SK-N-SH (cell line): ENCODE results near the gene COBLL1. TPM values are rescaled to one million over a fixed set of nuclear protein-coding genes. Genes with fewer than 3 reads are reported as not detected.
A peak's percentile ranks its signal among the peaks of the same experiment; 100 is the strongest.

Experiments
- CTCF ChIA-PET: fragments of 300-600, 350-600 bp; formaldehyde crosslinking; extraction: SDS; loops from one replicate; lab custom pipeline; 2021; lab: Yijun Ruan, JAX
- POLR2A ChIA-PET: fragments of 350-600 bp; sonication (Branson Sonifier 250); formaldehyde crosslinking; extraction: SDS; loops from one replicate; lab custom pipeline; 2020; ENCODE audit warnings: antibody characterized with exemption, inconsistent platforms; lab: Yijun Ruan, JAX
- DNase-seq: peaks from one replicate; pipeline ENCODE4 v3.0.0; 2012
- H2AFZ ChIP-seq: fragments of 200-600 bp; sonication (generic); 2 replicates; pipeline ENCODE4 v1.8.1; 2016; ENCODE audit warnings: antibody characterized with exemption, mild to moderate bottlenecking, low read depth
- H3F3A ChIP-seq: fragments of 200-600 bp; sonication (generic); replicated peaks from 2 replicates; pipeline ENCODE3; 2016; ENCODE audit warnings: antibody characterized with exemption, mild to moderate bottlenecking; ENCODE audit not compliant: insufficient read depth
- H3K27ac ChIP-seq, 2 experiments: fragments of 200-500 bp in 1 of 2; fragments of 200-600 bp in 1 of 2; sonication (Bioruptor generic) in 1 of 2; sonication (generic), shearing (Covaris generic) in 1 of 2; 2 replicates each; pipeline versions ENCODE4 v1.5.1 to v1.6.1; 2014 to 2016; ENCODE audit warnings: low read depth in 2 of 2, inconsistent platforms in 1 of 2, low read length in 1 of 2, mild to moderate bottlenecking in 1 of 2, mixed read lengths in 1 of 2
- H3K27me3 ChIP-seq: fragments of 200-600 bp; sonication (generic), shearing (Covaris generic); 2 replicates; pipeline ENCODE4 v1.6.1; 2016; ENCODE audit warnings: mixed run types; ENCODE audit not compliant: insufficient read depth
- H3K36me3 ChIP-seq, 2 experiments: fragments of 200-500 bp in 1 of 2; fragments of 200-600 bp in 1 of 2; sonication (Bioruptor generic) in 1 of 2; sonication (generic) in 1 of 2; replicated peaks in 1 of 2; 2 replicates each; pipeline versions ENCODE3 to v1.5.1; 2014 to 2016; ENCODE audit warnings: low read length in 1 of 2, mild to moderate bottlenecking in 1 of 2; ENCODE audit not compliant: insufficient read depth in 2 of 2, control insufficient read depth in 1 of 2
- H3K4me1 ChIP-seq, 2 experiments: fragments of 200-500 bp in 1 of 2; fragments of 200-600 bp in 1 of 2; sonication (Bioruptor generic) in 1 of 2; sonication (generic), shearing (Covaris generic) in 1 of 2; 2 replicates each; pipeline versions ENCODE4 v1.5.1 to v1.6.1; 2014 to 2016; ENCODE audit warnings: low read depth in 1 of 2, low read length in 1 of 2, mixed run types in 1 of 2; ENCODE audit not compliant: insufficient read depth in 2 of 2, control insufficient read depth in 1 of 2
- H3K4me2 ChIP-seq: fragments of 200-600 bp; sonication (generic), shearing (Covaris generic); 2 replicates; pipeline ENCODE4 v1.6.1; 2017; ENCODE audit warnings: mixed run types
- H3K4me3 ChIP-seq, 2 experiments: fragments of 200-500 bp in 1 of 2; fragments of 200-600 bp in 1 of 2; sonication (Bioruptor generic) in 1 of 2; sonication (generic), shearing (Covaris generic) in 1 of 2; 2 replicates each; pipeline versions ENCODE4 v1.5.1 to v1.8.1; 2014 to 2016; ENCODE audit warnings: low read depth in 2 of 2, inconsistent platforms in 1 of 2, low read length in 1 of 2, mild to moderate bottlenecking in 1 of 2, mixed read lengths in 1 of 2, moderate library complexity in 1 of 2
- H3K79me2 ChIP-seq: fragments of 200-600 bp; sonication (generic); 2 replicates; pipeline ENCODE4 v1.8.1; 2017; ENCODE audit warnings: mild to moderate bottlenecking; ENCODE audit not compliant: insufficient read depth
- H3K9ac ChIP-seq: fragments of 200-600 bp; sonication (generic); 2 replicates; pipeline ENCODE4 v1.6.1; 2017; ENCODE audit warnings: mixed run types
- H3K9me2 ChIP-seq: fragments of 200-600 bp; sonication (generic); 2 replicates; pipeline ENCODE4 v1.6.1; 2017; ENCODE audit warnings: mixed run types
- H3K9me3 ChIP-seq: fragments of 200-600 bp; sonication (generic); 2 replicates; pipeline ENCODE4 v1.6.1; 2017; ENCODE audit warnings: mixed run types, mild to moderate bottlenecking, moderate library complexity
- H4K20me1 ChIP-seq: fragments of 200-600 bp; sonication (generic); 2 replicates; pipeline ENCODE4 v1.6.1; 2017; ENCODE audit warnings: mild to moderate bottlenecking, mixed run types; ENCODE audit not compliant: insufficient read depth
- ELF1 ChIP-seq: IDR thresholded peaks from 2 replicates; pipeline ENCODE4 v1.4.0; 2012
- EP300 ChIP-seq, 2 experiments: IDR thresholded peaks; 2 replicates each; pipeline versions ENCODE4 v1.4.0 to v1.6.1; 2012; ENCODE audit warnings: borderline replicate concordance in 1 of 2, low read depth in 1 of 2, low read length in 1 of 2
- FOSL2 ChIP-seq: IDR thresholded peaks from 2 replicates; pipeline ENCODE4 v1.4.0; 2012; ENCODE audit warnings: low read depth, mild to moderate bottlenecking, moderate library complexity, borderline replicate concordance
- GATA2 ChIP-seq: sonication (generic); formaldehyde crosslinking; IDR thresholded peaks from 2 replicates; pipeline ENCODE4 v1.5.0; 2020; ENCODE audit warnings: mild to moderate bottlenecking, missing genetic modification reagents
- MAX ChIP-seq: IDR thresholded peaks from 2 replicates; pipeline ENCODE4 v1.4.0; 2012; ENCODE audit warnings: low read depth
- MXI1 ChIP-seq: IDR thresholded peaks from 2 replicates; pipeline ENCODE4 v1.6.1; 2012; ENCODE audit warnings: mild to moderate bottlenecking, low read depth, low read length, improper control_type of control experiment
- NRF1 ChIP-seq: IDR thresholded peaks from 2 replicates; pipeline ENCODE4 v1.6.1; 2012; ENCODE audit warnings: low read depth, mild to moderate bottlenecking, low read length
- PBX3 ChIP-seq: IDR thresholded peaks from 2 replicates; pipeline ENCODE4; 2012
- POLR2AphosphoS5 ChIP-seq: IDR thresholded peaks from 2 replicates; pipeline ENCODE4 v1.6.1; 2012; ENCODE audit warnings: low read depth, low read length
- RAD21 ChIP-seq: IDR thresholded peaks from 2 replicates; pipeline ENCODE4 v1.6.1; 2012; ENCODE audit warnings: mild to moderate bottlenecking, low read length
- RCOR1 ChIP-seq: fragments of 150-350 bp; IDR thresholded peaks from 2 replicates; pipeline ENCODE4 v1.6.1; 2017; ENCODE audit warnings: antibody characterized with exemption, low read length
- SIN3A ChIP-seq: IDR thresholded peaks from 2 replicates; pipeline ENCODE4 v1.6.1; 2012; ENCODE audit warnings: low read depth, mild to moderate bottlenecking, low read length, moderate library complexity, borderline replicate concordance
- SMC3 ChIP-seq: IDR thresholded peaks from 2 replicates; pipeline ENCODE4 v1.6.1; 2012; ENCODE audit warnings: low read depth, low read length, improper control_type of control experiment
- TAF1 ChIP-seq: IDR thresholded peaks from 2 replicates; pipeline ENCODE4 v1.6.1; 2012; ENCODE audit warnings: low read depth, mild to moderate bottlenecking, low read length, moderate library complexity, borderline replicate concordance
- YY1 ChIP-seq: IDR thresholded peaks from 2 replicates; pipeline ENCODE4 v1.4.0; 2012; ENCODE audit warnings: low read depth, mild to moderate bottlenecking
- WGBS: methylation state at CpG from one replicate; pipeline ENCODE4 v1.1.6; 2017; ENCODE audit warnings: low lambda C conversion rate; 5-methylcytosine and 5-hydroxymethylcytosine counted together
- polyA plus RNA-seq, 3 experiments: library from polyadenylated mRNA; depleted of rRNA; stranded (reverse); fragments of >200 nt; gene quantifications; 2 replicates each; pipeline ENCODE4 v1.2.3, GENCODE V29; 2012
- TF ChIP-seq, protein P1 (sequence below): IDR thresholded peaks from 2 replicates; pipeline ENCODE4 v1.4.0; 2012; ENCODE audit warnings: low read depth, borderline replicate concordance
- TF ChIP-seq, protein P2 (sequence below): fragments of 150-350 bp; IDR thresholded peaks from 2 replicates; pipeline ENCODE4 v1.6.1; 2016; ENCODE audit warnings: mild to moderate bottlenecking, low read depth, low read length

The COBLL1 gene
- polyA plus RNA-seq, 1 of the 3 experiments (the other 2 are of a cell fraction), result 3.1 TPM

GRCh38 chr2:164842624-164842966, 972 bp upstream of the COBLL1 start:
- Histone ChIP-seq H2AFZ (peak overlapping the region; percentile 94), H3F3A (peaks cover 10% of the 10 kb centered on the region), H3K79me2 (no peaks in the 10 kb centered on the region; the same call in 1 of the 2 replicates), H4K20me1 (no peaks in the 10 kb centered on the region), H3K4me2 (peak overlapping the region; percentile 93; the same call in 1 of the 2 replicates), H3K9ac (no peak overlapping the region), H3K4me3 (peak overlapping the region; percentile 72 to 92; a peak in 2 of 4 replicates), H3K36me3 (no peaks in the 10 kb centered on the region), H3K9me2 (no peaks in the 10 kb centered on the region), H3K27ac (no peak overlapping the region), H3K9me3 (no peaks in the 10 kb centered on the region), H3K4me1 (peaks cover 10 to 13% of the 10 kb centered on the region in 2 experiments; a peak in 3 of 4 replicates), H3K27me3 (no peaks in the 10 kb centered on the region)
- DNase-seq, result no peak
- CTCF ChIA-PET, result interaction anchor here (0.7 to 3.3 kb wide), 31 partner anchors 9 to 1017 kb away, joined by 3 to 35 read pairs (median 5); no protein-coding TSS in a partner anchor
- POLR2A ChIA-PET, result interaction anchor here (0.7 to 0.9 kb wide), 2 partner anchors 48 to 122 kb away, joined by 4 read pairs; no protein-coding TSS in a partner anchor
- TF ChIP-seq SMC3 (no peak), MAX (no peak), NRF1 (no peak), ELF1 (no peak), GATA2 (CRISPR knock-in tag) (no peak), POLR2AphosphoS5 (no peak), RCOR1 (no peak), RAD21 (no peak)
- TF ChIP-seq, protein P1, sequence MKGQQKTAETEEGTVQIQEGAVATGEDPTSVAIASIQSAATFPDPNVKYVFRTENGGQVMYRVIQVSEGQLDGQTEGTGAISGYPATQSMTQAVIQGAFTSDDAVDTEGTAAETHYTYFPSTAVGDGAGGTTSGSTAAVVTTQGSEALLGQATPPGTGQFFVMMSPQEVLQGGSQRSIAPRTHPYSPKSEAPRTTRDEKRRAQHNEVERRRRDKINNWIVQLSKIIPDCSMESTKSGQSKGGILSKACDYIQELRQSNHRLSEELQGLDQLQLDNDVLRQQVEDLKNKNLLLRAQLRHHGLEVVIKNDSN, result no peak
- 46% methylated on average over 8 of the region's 8 CpGs for WGBS

- DNase-seq, result peak; percentile 90
- ChIA-PET POLR2A (interaction anchor here (1.0 kb wide), 1 partner anchor 14 kb away, joined by 3 read pairs; no protein-coding TSS in a partner anchor), CTCF (interaction anchor here (0.6 to 3.3 kb wide), 38 partner anchors 9 to 608 kb away, joined by 3 to 35 read pairs (median 5); no protein-coding TSS in a partner anchor)
Observed at GRCh38 chr2:164840930-164841718, 499 bp downstream of the COBLL1 start.

More at GRCh38 chr2:164840930-164841718, 499 bp downstream of the COBLL1 start:
- Histone ChIP-seq H3K9ac (peak overlapping the region; percentile 86), H3K4me1 (peaks cover 8 to 10% of the 10 kb centered on the region in 2 experiments; a peak in 3 of 4 replicates), H3F3A (peaks cover 10% of the 10 kb centered on the region), H3K9me3 (no peaks in the 10 kb centered on the region), H3K9me2 (no peaks in the 10 kb centered on the region), H4K20me1 (no peaks in the 10 kb centered on the region), H3K36me3 (no peaks in the 10 kb centered on the region), H2AFZ (peak overlapping the region; percentile 94), H3K4me2 (peak overlapping the region; percentile 93), H3K79me2 (no peaks in the 10 kb centered on the region; the same call in 1 of the 2 replicates), H3K27me3 (no peaks in the 10 kb centered on the region), H3K4me3 (peak overlapping the region; percentile 72 to 92), H3K27ac (peak overlapping the region; percentile 81 to 85)
- 0 out of 2 replicates have a peak, but pooled peaks have one; percentile 1 for TF ChIP-seq SMC3
- TF ChIP-seq POLR2AphosphoS5, result peak; percentile 22; the same call in 1 of the 2 replicates
- TF ChIP-seq SIN3A, result peak; percentile 50; the same call in 1 of the 2 replicates
- TF ChIP-seq MXI1, result peak; percentile 51
- peak; percentile 56; the same call in 1 of the 2 replicates for TF ChIP-seq YY1
- TF ChIP-seq PBX3, result no peak
- TF ChIP-seq RAD21, result peak; percentile 37
- no peak for TF ChIP-seq EP300 (IDR thresholded peaks at IDR 0.05; ENCODE audit: borderline replicate concordance in 1 of 2, low read depth in 1 of 2, low read length in 1 of 2)
- TF ChIP-seq MAX, result peak; percentile 10
- no peak for TF ChIP-seq FOSL2
- TF ChIP-seq, protein P2, sequence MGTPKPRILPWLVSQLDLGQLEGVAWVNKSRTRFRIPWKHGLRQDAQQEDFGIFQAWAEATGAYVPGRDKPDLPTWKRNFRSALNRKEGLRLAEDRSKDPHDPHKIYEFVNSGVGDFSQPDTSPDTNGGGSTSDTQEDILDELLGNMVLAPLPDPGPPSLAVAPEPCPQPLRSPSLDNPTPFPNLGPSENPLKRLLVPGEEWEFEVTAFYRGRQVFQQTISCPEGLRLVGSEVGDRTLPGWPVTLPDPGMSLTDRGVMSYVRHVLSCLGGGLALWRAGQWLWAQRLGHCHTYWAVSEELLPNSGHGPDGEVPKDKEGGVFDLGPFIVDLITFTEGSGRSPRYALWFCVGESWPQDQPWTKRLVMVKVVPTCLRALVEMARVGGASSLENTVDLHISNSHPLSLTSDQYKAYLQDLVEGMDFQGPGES, result no peak
- TF ChIP-seq TAF1, result peak; percentile 42; the same call in 1 of the 2 replicates
- TF ChIP-seq GATA2 (CRISPR knock-in tag), result no peak
- WGBS, result 2% methylated on average over 11 of the region's 90 CpGs
